Memory B cell (primary cell): ENCODE measurements around the gene LMNA.
"Not testable (repeated sequence)": the region's sequence is repeated elsewhere in the genome, so short reads cannot be mapped to it uniquely, and the experiment has no call there.

Experiments used
- ATAC-seq: fragments of 150-1000 bp; cut with Tn5 transposase; 2 replicates; pipeline ENCODE4 v1.10.0; 2021; ENCODE audit warnings: low read depth, mild to moderate bottlenecking, moderate library complexity
- DNase-seq, 2 donors: peaks; one replicate each; pipeline ENCODE4 v3.0.0; 2022; ENCODE audit warnings: low spot score in 2 of 2
- H3K27ac Mint-ChIP-seq: one replicate; pipeline ENCODE4 v1.8.0; 2022; ENCODE audit warnings: mild to moderate bottlenecking, moderate library complexity, mixed read lengths
- H3K27me3 Mint-ChIP-seq: one replicate; pipeline ENCODE4 v1.8.0; 2022; ENCODE audit warnings: mixed read lengths
- H3K36me3 Mint-ChIP-seq: one replicate; pipeline ENCODE4 v1.8.0; 2022; ENCODE audit warnings: mild to moderate bottlenecking, mixed read lengths
- H3K4me1 Mint-ChIP-seq: one replicate; pipeline ENCODE4 v1.8.0; 2022; ENCODE audit warnings: mixed read lengths
- H3K4me3 Mint-ChIP-seq: one replicate; pipeline ENCODE4 v1.8.0; 2022; ENCODE audit warnings: mild to moderate bottlenecking, moderate library complexity, mixed read lengths
- H3K9me3 Mint-ChIP-seq: one replicate; pipeline ENCODE4 v1.8.0; 2022; ENCODE audit warnings: mixed read lengths

Gene LMNA

DNA sequence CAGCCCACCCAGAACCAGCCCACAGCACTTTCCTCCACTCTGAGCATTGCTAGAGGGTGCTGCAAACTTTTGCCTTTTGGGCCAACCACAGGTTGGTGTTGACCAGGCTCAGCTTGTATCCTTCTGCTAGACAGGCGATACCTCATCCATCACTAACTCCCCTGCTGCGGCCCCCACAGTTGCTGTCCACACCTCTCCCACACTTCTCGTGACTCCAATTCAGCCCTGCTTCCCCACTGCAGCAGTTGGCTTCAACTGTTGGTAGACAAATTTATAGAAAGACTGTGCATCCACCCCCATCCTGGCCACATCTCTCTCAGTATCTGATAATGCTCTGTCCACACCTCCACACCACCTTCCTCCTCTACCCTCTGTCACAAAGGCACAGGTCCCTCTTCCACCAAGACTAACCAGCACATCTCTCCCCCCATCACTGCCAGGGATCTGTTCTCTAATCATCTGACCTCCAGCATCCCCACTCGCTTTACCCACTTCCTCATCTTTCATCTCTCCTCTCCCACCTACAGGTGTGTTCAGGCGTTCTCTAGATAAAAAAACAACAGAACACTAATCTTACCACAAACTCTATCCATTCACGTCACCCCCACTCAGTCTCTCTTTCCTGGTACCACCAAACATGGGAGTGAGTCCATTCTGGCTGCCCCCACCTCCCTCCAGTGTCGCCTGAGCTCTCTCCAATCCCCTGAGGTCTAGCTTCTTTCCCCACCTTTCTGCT lies 63.6 kb downstream of the LMNA start:
- Mint-ChIP-seq H3K4me1 (peaks cover 6% of the 10 kb centered on the region), H3K27me3 (peaks cover 18% of the 10 kb centered on the region), H3K9me3 (no peaks in the 10 kb centered on the region), H3K4me3 (no peak overlapping the region), H3K27ac (no peak overlapping the region), H3K36me3 (no peaks in the 10 kb centered on the region)
- ATAC-seq (peak; percentile 78), DNase-seq (no peak)

DNA sequence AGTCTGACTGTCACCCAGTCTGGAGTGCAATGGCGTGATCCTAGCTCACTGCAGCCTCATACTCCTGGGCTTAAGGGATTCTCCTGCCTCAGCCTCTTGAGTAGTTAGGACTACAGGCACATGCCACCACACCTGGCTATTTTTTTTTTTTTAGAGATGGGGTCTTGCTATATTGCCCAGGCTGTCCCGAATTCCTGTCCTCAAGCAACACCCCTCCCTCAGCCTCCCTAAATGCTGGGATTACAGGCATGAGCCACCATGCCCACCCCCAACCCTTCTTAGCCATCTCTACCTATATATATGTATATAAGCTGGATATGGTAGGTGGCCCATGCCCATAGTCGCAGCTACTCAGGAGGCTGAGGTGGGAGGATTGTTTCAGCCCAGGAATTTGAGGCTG lies 66.0 kb downstream of the LMNA start:
- H3K4me1 Mint-ChIP-seq = peaks cover 6% of the 10 kb centered on the region
- H3K9me3 Mint-ChIP-seq = no peaks in the 10 kb centered on the region
- ATAC-seq = no peak
- no peak overlapping the region for H3K4me3 Mint-ChIP-seq
- no peak overlapping the region for H3K27ac Mint-ChIP-seq
- DNase-seq = no peak
- no peaks in the 10 kb centered on the region for H3K36me3 Mint-ChIP-seq
- H3K27me3 Mint-ChIP-seq = peaks cover 11% of the 10 kb centered on the region

DNA sequence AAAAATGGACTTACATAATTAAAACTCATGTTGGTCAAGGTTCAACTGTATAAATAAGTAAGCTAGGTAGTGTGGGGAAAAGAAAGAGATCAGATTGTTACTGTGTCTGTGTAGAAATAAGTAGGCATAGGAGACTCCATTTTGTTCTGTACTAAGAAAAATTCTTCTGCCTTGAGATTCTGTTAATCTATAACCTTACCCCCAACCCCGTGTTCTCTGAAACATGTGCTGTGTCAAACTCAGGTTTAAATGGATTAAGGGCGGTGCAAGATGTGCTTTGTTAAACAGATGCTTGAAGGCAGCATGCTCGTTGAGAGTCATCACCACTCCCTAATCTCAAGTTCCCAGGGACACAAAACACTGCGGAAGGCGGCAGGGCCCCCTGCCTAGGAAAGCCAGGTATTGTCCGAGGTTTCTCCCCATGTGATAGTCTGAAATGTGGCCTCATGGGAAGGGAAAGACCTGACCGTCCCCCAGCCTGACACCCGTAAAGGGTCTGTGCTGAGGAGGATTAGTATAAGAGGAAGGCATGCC lies 66.9 kb downstream of the LMNA start:
- H3K27ac Mint-ChIP-seq, H3K4me1 Mint-ChIP-seq, H3K9me3 Mint-ChIP-seq, H3K4me3 Mint-ChIP-seq, H3K36me3 Mint-ChIP-seq, DNase-seq, ATAC-seq: not testable (repeated sequence)
- peaks cover 11% of the 10 kb centered on the region for H3K27me3 Mint-ChIP-seq

DNA sequence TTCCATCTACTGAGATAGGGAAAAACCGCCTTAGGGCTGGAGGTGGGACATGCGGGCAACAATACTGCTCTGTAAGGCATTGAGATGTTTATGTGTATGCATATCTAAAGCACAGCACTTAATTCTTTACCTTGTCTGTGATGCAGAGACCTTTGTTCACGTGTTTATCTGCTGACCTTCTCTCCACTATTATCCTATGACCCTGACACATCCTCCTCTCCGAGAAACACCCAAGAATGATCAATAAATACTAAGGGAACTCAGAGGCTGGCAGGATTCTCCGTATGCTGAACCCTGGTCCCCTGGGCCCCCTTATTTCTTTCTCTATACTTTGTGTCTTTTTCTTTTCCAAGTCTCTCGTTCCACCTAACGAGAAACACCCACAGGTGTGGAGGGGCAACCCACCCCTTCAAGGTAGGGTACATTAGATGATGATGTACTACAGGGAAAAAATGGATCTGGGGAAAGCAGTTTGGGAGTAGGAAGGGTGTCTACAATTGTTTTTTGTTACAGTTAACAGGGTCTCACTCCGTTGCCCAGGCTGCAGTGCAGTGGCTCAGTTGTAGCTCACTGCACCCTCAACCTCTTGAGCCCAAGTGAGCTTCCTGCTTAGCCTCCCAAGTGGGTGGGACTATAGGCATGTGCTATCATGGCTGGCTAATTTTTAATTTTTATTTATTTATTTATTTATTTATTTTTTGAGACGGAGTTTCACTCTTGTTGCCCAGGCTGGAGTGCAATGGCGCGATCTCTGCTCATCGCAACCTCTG lies 67.7 kb downstream of the LMNA start:
- H3K4me1 Mint-ChIP-seq, H3K9me3 Mint-ChIP-seq, H3K36me3 Mint-ChIP-seq, H3K27ac Mint-ChIP-seq, DNase-seq, H3K4me3 Mint-ChIP-seq, ATAC-seq: not testable (repeated sequence)
- H3K27me3 Mint-ChIP-seq = peaks cover 11% of the 10 kb centered on the region

DNA sequence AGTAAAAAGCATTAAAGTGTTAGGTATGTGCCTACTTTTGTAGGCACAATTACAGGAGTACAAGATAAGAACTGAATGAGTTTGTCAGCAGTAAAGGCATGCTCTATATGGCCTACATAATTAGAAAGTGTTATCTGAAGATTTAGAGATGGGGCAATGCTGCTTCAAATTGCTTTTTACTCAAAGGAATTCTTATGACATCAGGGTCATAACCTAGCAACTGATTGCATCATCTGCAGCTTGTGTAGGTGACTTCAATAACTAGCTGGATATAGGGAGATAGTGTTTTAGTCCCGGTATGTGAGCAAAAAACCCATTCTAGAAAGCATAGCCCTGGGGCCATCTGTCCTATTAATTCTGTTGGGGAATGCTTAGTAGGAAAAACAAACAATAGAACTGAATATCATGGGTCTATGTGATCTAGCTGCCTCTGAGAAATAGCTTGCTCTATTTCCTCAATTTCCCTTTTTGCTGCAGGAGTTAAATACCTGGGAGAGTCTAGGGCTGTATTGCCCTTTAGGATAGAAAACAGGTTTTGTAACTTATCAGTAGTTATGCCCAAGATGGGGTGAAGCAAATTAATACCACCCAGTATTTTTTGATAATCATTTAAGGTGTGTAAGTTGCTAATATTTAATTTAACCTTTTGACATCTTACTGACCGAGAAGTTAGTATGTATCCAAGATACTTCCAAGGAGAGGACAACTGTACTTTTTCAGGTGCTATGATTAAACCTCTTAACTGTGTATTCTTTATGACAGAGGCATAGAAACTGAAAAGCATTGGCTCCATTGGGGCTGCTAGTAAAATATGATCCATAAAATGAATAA lies 72.1 kb downstream of the LMNA start:
- not testable (repeated sequence) for ATAC-seq, H3K4me1 Mint-ChIP-seq, H3K4me3 Mint-ChIP-seq, H3K36me3 Mint-ChIP-seq, H3K27ac Mint-ChIP-seq, DNase-seq, H3K9me3 Mint-ChIP-seq, H3K27me3 Mint-ChIP-seq
